ENCODE results near the gene ZNF460.
"Not testable (repeated sequence)": the region's sequence is repeated elsewhere in the genome, so short reads cannot be mapped to it uniquely, and the experiment has no call there.

The ZNF460 gene

DNA sequence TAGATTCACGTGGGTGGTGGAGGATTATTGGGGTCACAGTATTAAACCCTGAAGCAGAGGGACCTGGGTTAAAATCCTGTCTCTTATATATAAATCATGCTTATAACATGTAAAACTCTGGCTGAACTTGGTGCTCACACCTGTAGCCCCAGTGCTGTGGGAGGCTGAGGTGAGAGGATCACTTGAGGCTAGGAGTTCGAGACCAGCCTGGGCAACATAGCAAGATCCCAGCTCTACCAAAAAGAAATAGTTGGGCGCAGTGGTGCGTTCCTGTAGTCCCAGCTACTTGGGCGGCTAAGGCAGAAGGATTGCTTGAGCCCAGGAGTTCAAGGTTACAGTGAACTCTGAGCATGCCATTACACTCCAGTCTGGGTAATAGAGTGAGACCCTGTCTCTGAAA is 37.5 kb upstream of the ZNF460 start:
- no peak overlapping the region for H3K4me3 ChIP-seq (ENCODE audit: low read depth, low read length)
- TF ChIP-seq, protein P1, sequence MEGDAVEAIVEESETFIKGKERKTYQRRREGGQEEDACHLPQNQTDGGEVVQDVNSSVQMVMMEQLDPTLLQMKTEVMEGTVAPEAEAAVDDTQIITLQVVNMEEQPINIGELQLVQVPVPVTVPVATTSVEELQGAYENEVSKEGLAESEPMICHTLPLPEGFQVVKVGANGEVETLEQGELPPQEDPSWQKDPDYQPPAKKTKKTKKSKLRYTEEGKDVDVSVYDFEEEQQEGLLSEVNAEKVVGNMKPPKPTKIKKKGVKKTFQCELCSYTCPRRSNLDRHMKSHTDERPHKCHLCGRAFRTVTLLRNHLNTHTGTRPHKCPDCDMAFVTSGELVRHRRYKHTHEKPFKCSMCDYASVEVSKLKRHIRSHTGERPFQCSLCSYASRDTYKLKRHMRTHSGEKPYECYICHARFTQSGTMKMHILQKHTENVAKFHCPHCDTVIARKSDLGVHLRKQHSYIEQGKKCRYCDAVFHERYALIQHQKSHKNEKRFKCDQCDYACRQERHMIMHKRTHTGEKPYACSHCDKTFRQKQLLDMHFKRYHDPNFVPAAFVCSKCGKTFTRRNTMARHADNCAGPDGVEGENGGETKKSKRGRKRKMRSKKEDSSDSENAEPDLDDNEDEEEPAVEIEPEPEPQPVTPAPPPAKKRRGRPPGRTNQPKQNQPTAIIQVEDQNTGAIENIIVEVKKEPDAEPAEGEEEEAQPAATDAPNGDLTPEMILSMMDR (IDR thresholded peaks at IDR 0.05; ENCODE audit: insufficient read depth, low read depth, low read length, missing control alignments) = no peak
- DNase-seq (ENCODE audit: low read depth) = no peak

DNA sequence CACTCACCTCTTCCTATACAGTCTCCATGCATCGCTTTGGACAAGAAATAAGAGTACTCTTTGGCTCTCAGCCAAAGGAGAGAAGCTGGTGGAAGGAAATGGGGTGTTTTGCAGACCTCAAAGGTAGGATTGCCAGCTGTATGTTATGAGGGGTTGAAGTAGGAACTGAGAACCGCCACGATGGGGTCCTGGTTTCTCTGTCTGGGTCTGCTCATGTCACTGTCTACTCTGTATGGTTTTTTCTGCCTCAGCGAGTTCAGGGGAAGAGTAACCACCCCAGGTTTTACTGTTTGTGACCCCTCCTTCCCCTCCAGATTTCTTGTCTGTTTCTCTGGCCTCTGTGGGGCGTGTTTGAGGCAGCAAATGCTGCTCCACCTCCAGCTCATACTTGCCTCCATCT is 35.8 kb upstream of the ZNF460 start:
- TF ChIP-seq, protein P1 (IDR thresholded peaks at IDR 0.05; ENCODE audit: insufficient read depth, low read depth, low read length, missing control alignments) = no peak
- no peak overlapping the region for H3K4me3 ChIP-seq (ENCODE audit: low read depth, low read length)
- DNase-seq (ENCODE audit: low read depth) = no peak

DNA sequence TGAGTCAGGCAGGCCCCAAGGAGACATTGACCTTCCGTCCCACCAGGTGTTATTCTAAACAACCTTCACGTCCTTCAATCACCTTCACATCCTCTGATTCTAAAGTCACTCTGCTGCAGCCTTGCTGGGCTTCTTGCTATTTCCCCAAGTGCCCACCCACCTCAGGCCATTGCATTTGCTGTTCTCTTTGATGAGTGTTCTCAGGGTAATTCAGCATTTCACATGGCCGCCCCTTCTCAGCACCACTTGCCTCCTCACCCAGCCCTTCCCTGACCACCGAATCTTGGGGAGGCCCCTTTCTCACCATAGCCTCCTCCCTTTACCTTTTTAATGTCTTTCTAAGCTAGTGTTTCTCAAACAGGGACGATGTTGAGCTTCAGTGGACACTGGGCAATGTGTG is 35.2 kb upstream of the ZNF460 start:
- TF ChIP-seq, protein P1 (IDR thresholded peaks at IDR 0.05; ENCODE audit: insufficient read depth, low read depth, low read length, missing control alignments) = no peak
- DNase-seq (ENCODE audit: low read depth) = no peak
- H3K4me3 ChIP-seq (ENCODE audit: low read depth, low read length) = no peak overlapping the region

DNA sequence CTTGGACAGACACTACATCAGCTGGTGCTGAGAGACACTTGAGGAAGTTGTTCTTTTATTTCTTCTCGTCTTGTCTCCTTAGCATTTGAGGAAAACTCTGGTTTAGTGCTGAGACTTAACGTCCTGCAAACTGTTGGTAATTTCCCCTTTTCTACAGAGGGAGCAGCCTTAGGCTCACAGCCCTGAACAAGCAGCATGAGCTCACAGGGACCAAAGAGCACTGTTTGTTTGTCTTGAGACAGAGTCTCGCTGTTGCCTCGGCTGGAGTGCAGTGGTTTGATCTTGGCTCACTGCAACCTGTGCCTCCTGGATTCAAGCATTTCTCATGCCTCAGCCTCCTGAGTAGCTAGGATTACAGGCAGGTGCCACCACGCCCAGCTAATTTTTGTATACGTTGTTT is 34.3 kb upstream of the ZNF460 start:
- H3K4me3 ChIP-seq (ENCODE audit: low read depth, low read length) = no peak overlapping the region
- no peak for DNase-seq (ENCODE audit: low read depth)
- TF ChIP-seq, protein P1 (IDR thresholded peaks at IDR 0.05; ENCODE audit: insufficient read depth, low read depth, low read length, missing control alignments) = no peak

DNA sequence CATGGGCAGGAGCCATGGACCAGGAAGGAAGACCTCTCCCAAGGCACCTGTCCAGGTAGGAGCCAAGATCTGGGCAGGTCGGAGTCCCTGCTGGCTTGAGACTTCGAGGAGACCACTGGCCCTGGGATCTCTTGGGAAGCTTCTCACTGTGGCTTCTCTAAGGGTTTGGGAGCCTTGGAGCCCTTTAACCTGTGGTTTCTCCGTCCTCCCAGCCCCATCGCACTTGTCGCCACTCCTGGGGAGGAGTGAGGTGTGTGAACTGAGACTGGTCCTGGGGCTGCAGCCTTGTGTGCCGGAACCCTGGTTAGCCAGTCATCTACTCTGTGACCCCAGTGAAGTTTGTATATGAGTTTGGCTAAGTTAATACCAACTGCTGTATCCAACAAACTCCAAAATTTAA is 31.6 kb upstream of the ZNF460 start:
- no peak overlapping the region for H3K4me3 ChIP-seq (ENCODE audit: low read depth, low read length)

DNA sequence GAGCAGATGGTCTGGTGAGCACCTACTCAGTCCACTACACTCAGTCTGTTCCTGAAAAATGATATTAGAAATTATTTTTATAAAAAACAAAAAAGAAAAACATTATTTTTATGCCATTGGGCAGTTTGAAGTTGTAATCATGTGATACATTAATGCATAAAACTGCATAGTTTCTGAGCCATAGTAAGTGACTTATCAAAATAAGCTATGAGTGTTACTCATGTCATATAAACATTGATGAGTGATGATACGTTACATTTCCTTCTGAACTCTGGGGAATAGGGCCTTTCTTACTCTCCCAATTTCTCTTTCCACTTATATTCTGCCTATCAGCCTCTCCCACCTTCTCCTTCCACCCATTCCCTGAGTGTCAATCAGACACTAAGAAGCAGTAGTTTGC is 31.0 kb upstream of the ZNF460 start:
- DNase-seq (ENCODE audit: low read depth) = no peak
- no peak overlapping the region for H3K4me3 ChIP-seq (ENCODE audit: low read depth, low read length)
- TF ChIP-seq, protein P1 (IDR thresholded peaks at IDR 0.05; ENCODE audit: insufficient read depth, low read depth, low read length, missing control alignments) = no peak

More for the DNA sequence above, 31.6 kb upstream of the ZNF460 start:
- TF ChIP-seq, protein P1 (IDR thresholded peaks at IDR 0.05; ENCODE audit: insufficient read depth, low read depth, low read length, missing control alignments) = no peak
- no peak for DNase-seq (ENCODE audit: low read depth)

DNA sequence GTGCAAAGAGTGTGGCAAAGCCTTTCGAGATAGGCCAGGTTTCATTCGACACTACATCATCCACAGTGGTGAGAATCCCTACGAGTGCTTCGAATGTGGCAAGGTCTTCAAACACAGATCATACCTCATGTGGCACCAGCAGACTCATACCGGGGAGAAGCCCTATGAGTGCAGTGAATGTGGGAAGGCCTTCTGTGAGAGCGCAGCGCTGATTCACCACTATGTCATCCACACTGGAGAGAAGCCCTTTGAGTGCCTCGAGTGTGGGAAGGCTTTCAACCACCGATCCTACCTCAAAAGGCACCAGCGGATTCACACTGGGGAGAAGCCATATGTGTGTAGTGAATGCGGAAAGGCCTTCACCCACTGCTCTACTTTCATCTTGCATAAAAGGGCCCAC is 26.5 kb upstream of the ZNF460 start:
- DNase-seq (ENCODE audit: low read depth); H3K4me3 ChIP-seq (ENCODE audit: low read depth, low read length): not testable (repeated sequence)

All from GM12865 (cell line).